ENCODE measurements around the gene PER1.

GRCh38 chr17:8160741-8161221, 8.6 kb upstream of the PER1 start:
- TF ChIP-seq CTCF (IDR thresholded peaks at IDR 0.05) (no peak), POLR2A (IDR thresholded peaks at IDR 0.05) (no peak)
